Suprapubic skin (tissue), 4 donors: Measurements from ENCODE around the gene MED27.

ENCODE experiments used
- EP300 ChIP-seq: sonication (generic); formaldehyde crosslinking; IDR thresholded peaks from one replicate; pipeline ENCODE4 v1.6.1; 2017; ENCODE audit warnings: antibody characterized with exemption
- POLR2A ChIP-seq, 2 donors: fragments of 450-650 bp; IDR thresholded peaks; one replicate each; pipeline ENCODE4 v1.6.1; 2017; ENCODE audit warnings: antibody characterized with exemption in 2 of 2, mild to moderate bottlenecking in 2 of 2, moderate library complexity in 2 of 2
- POLR2AphosphoS5 ChIP-seq, 3 donors: sonication (generic); formaldehyde crosslinking; IDR thresholded peaks; one replicate each; pipeline ENCODE4 v1.6.1; 2017; ENCODE audit warnings: antibody characterized with exemption in 3 of 3
- TF ChIP-seq, protein P1 (sequence below), 2 donors: fragments of 200-600 bp in 1 of 2; fragments of 450-650 bp in 1 of 2; sonication (generic) in 1 of 2; IDR thresholded peaks; one replicate each; pipeline ENCODE4 v1.5.1; 2016 to 2019; ENCODE audit warnings: antibody characterized with exemption in 2 of 2, mild to moderate bottlenecking in 1 of 2, moderate library complexity in 1 of 2

DNA sequence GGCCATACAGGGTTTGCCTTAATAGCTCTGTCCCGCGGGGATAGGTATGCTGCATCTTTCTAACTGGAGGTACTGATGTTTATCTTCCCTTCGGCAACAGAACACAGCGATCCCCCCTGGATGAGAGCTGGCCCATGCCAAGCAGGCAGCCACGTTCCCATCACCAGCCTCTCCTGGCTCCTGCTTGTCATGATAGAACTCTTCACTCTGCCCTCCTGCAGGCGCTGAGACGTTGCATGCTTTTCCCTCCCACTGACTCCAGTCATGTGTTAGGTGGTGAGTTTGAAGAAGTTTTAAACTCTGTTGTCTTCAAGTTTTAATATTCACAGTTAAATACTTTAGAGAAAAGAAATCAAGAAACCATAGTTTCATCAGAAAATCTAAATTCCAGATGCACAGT is 60.0 kb downstream of the MED27 start:
- TF ChIP-seq, protein P1, sequence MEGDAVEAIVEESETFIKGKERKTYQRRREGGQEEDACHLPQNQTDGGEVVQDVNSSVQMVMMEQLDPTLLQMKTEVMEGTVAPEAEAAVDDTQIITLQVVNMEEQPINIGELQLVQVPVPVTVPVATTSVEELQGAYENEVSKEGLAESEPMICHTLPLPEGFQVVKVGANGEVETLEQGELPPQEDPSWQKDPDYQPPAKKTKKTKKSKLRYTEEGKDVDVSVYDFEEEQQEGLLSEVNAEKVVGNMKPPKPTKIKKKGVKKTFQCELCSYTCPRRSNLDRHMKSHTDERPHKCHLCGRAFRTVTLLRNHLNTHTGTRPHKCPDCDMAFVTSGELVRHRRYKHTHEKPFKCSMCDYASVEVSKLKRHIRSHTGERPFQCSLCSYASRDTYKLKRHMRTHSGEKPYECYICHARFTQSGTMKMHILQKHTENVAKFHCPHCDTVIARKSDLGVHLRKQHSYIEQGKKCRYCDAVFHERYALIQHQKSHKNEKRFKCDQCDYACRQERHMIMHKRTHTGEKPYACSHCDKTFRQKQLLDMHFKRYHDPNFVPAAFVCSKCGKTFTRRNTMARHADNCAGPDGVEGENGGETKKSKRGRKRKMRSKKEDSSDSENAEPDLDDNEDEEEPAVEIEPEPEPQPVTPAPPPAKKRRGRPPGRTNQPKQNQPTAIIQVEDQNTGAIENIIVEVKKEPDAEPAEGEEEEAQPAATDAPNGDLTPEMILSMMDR (IDR thresholded peaks at IDR 0.05) = no peak
- no peak for TF ChIP-seq POLR2A (IDR thresholded peaks at IDR 0.05)
- no peak for TF ChIP-seq POLR2AphosphoS5 (IDR thresholded peaks at IDR 0.05)
- no peak for TF ChIP-seq EP300
